GM19043 (cell line): ENCODE results near the gene LSM12.
"Not testable (repeated sequence)": the region's sequence is repeated elsewhere in the genome, so short reads cannot be mapped to it uniquely, and the experiment has no call there.

ENCODE experiments used
- ATAC-seq: cut with Tn5 transposase; IDR thresholded peaks from one replicate; pipeline ENCODE4 v1.9.1; 2021; ENCODE audit warnings: low read depth; ENCODE audit not compliant: unreplicated experiment

The LSM12 gene

GRCh38 chr17:44045486-44045885, 21.0 kb downstream of the LSM12 start:
- no peak for ATAC-seq

- no peak for ATAC-seq
Measured at GRCh38 chr17:44044071-44044470, 22.4 kb downstream of the LSM12 start.

GRCh38 chr17:44043272-44043696, 23.2 kb downstream of the LSM12 start:
- no peak for ATAC-seq

- no peak for ATAC-seq
Measured at GRCh38 chr17:44039829-44040635, 26.4 kb downstream of the LSM12 start.

- no peak for ATAC-seq
Measured at GRCh38 chr17:44038604-44039011, 27.9 kb downstream of the LSM12 start.

GRCh38 chr17:44037471-44037870, 29.0 kb downstream of the LSM12 start:
- no peak for ATAC-seq

- not testable (repeated sequence) for ATAC-seq
Measured at GRCh38 chr17:44034688-44035087, 31.8 kb downstream of the LSM12 start.

- no peak for ATAC-seq
Measured at GRCh38 chr17:44033861-44034408, 32.5 kb downstream of the LSM12 start.

GRCh38 chr17:44030482-44030881, 36.0 kb downstream of the LSM12 start:
- ATAC-seq, result no peak

GRCh38 chr17:44029736-44030135, 36.7 kb downstream of the LSM12 start:
- ATAC-seq, result no peak

- ATAC-seq, result no peak
Measured at GRCh38 chr17:44024853-44025252, 41.6 kb downstream of the LSM12 start.

GRCh38 chr17:44024271-44024663, 42.2 kb downstream of the LSM12 start:
- ATAC-seq, result no peak

- ATAC-seq, result no peak
Measured at GRCh38 chr17:44023545-44024270, 42.8 kb downstream of the LSM12 start.

- no peak for ATAC-seq
Measured at GRCh38 chr17:44022246-44022645, 44.2 kb downstream of the LSM12 start.

GRCh38 chr17:44021227-44021626, 45.2 kb downstream of the LSM12 start:
- ATAC-seq, result not testable (repeated sequence)

- peak; percentile 70 for ATAC-seq
Measured at GRCh38 chr17:44014437-44015172, 51.9 kb downstream of the LSM12 start, which contains the start of gene TMEM101. Gene TMEM101, minus strand, starts transcription at chr17:44014963. Its CDS starts 11 bp downstream, at chr17:44014952.

- ATAC-seq, result no peak
Measured at GRCh38 chr17:44014133-44014436, 52.4 kb downstream of the LSM12 start.

- no peak for ATAC-seq
Measured at GRCh38 chr17:44012874-44013273, 53.6 kb downstream of the LSM12 start.

- ATAC-seq, result no peak
Measured at GRCh38 chr17:44012391-44012790, 54.1 kb downstream of the LSM12 start.

GRCh38 chr17:44011876-44012275, 54.6 kb downstream of the LSM12 start:
- no peak for ATAC-seq
